K562 (cell line): ENCODE results near the gene PHB1. TPM values are rescaled to one million over a fixed set of nuclear protein-coding genes. Genes with fewer than 3 reads are reported as not detected.

Source experiments
- ARID1B ChIP-seq: fragments of 450-650 bp; IDR thresholded peaks from 2 replicates; pipeline ENCODE4 v1.6.1; 2016; ENCODE audit warnings: antibody characterized with exemption, mild to moderate bottlenecking, inconsistent platforms
- BCL6 ChIP-seq: fragments of 250-450 bp; sonication (Bioruptor Pico); IDR thresholded peaks from 2 replicates; pipeline ENCODE4 v1.4.0; 2020
- BCOR ChIP-seq: fragments of 450-650 bp; IDR thresholded peaks from 2 replicates; pipeline ENCODE4 v1.6.1; 2016
- CC2D1A ChIP-seq: fragments of 450-650 bp; IDR thresholded peaks from 2 replicates; pipeline ENCODE4 v1.6.1; 2017; ENCODE audit warnings: mild to moderate bottlenecking
- CLOCK ChIP-seq: fragments of 250-450 bp; sonication (Bioruptor Pico); IDR thresholded peaks from 2 replicates; pipeline ENCODE4 v1.4.0; 2020; ENCODE audit warnings: mild to moderate bottlenecking, moderate library complexity, borderline replicate concordance
- ERF ChIP-seq: fragments of 450-650 bp; formaldehyde crosslinking; IDR thresholded peaks from 2 replicates; pipeline ENCODE4 v1.4.0; 2020; ENCODE audit warnings: mild to moderate bottlenecking, mixed read lengths
- FOXM1 ChIP-seq, 2 experiments: fragments of 450-650 bp in 1 of 2; sonication (generic) in 1 of 2; formaldehyde crosslinking in 1 of 2; IDR thresholded peaks; 2 replicates each; pipeline versions ENCODE4 v1.6.1 to v1.9.0; 2017 to 2022; ENCODE audit warnings: low read depth in 2 of 2, mild to moderate bottlenecking in 2 of 2, missing genetic modification reagents in 1 of 2, moderate library complexity in 1 of 2
- GABPB1 ChIP-seq: sonication (generic); formaldehyde crosslinking; IDR thresholded peaks from 2 replicates; pipeline ENCODE4 v1.8.0; 2022; ENCODE audit warnings: mild to moderate bottlenecking, missing genetic modification reagents
- HDAC8 ChIP-seq: fragments of 450-650 bp; IDR thresholded peaks from 2 replicates; pipeline ENCODE4 v1.6.1; 2016; ENCODE audit warnings: mild to moderate bottlenecking, missing genetic modification characterization, moderate library complexity, missing compliant biosample characterization
- JUND ChIP-seq, 2 experiments: IDR thresholded peaks; 2 replicates in 1 of 2; 3 replicates in 1 of 2; pipeline ENCODE4 v1.6.1; 2011; ENCODE audit warnings: borderline replicate concordance in 2 of 2, low read depth in 2 of 2, low read length in 2 of 2, improper control_type of control experiment in 1 of 2, missing biosample characterization in 1 of 2, missing genetic modification characterization in 1 of 2, missing genetic modification reagents in 1 of 2
- MAX ChIP-seq: sonication (generic); formaldehyde crosslinking; IDR thresholded peaks from 2 replicates; pipeline ENCODE4 v1.9.0; 2022; ENCODE audit warnings: mild to moderate bottlenecking, missing genetic modification reagents
- MEIS2 ChIP-seq: fragments of 450-650 bp; IDR thresholded peaks from 2 replicates; pipeline ENCODE4 v1.6.1; 2014; ENCODE audit warnings: mild to moderate bottlenecking; ENCODE audit not compliant: partially characterized antibody
- POLR2A ChIP-seq: fragments of 450-650 bp; conservative IDR thresholded peaks from 2 replicates; pipeline ENCODE4 v1.6.1; 2016
- SMARCA4 ChIP-seq: fragments of 450-650 bp; IDR thresholded peaks from 2 replicates; pipeline ENCODE4 v1.6.1; 2016
- VEZF1 ChIP-seq: fragments of 200-800 bp; sonication (Bioruptor generic); IDR thresholded peaks from 2 replicates; pipeline ENCODE4 v1.6.1; 2017; ENCODE audit warnings: missing genetic modification characterization, missing compliant biosample characterization
- YY1 ChIP-seq, 3 experiments: IDR thresholded peaks; 2 replicates each; pipeline ENCODE4 v1.6.1; 2011; ENCODE audit warnings: low read length in 2 of 3, mild to moderate bottlenecking in 2 of 3, moderate library complexity in 2 of 3, borderline replicate concordance in 1 of 3, control low read depth in 1 of 3, low read depth in 1 of 3; ENCODE audit not compliant: insufficient read depth in 3 of 3, insufficient replicate concordance in 2 of 3, control insufficient read depth in 1 of 3, insufficient read length in 1 of 3; ENCODE audit errors: extremely low read depth in 1 of 3
- ZNF592 ChIP-seq: fragments of 450-650 bp; IDR thresholded peaks from 2 replicates; pipeline ENCODE4 v1.6.1; 2017; ENCODE audit warnings: antibody characterized with exemption, mild to moderate bottlenecking
- polyA plus RNA-seq, 8 experiments: library from polyadenylated mRNA; depleted of rRNA in 4 of 8; stranded (reverse) in 5 of 8; unstranded in 3 of 8; fragments of >200 nt; fragmentation: Nextera tagmentation in 2 of 8; fragmentation: Illumina TruSeq in 1 of 8; extraction: Ambion mirVana in 2 of 8; extraction: Trizol in 1 of 8; gene quantifications; 2 replicates each; pipeline versions ENCODE4 v1.2.1 to v1.2.3, GENCODE V29; 2011 to 2014; ENCODE audit warnings: inconsistent platforms in 1 of 8, missing spikeins in 1 of 8
- total RNA-seq, 7 experiments: library from RNA; depleted of rRNA in 6 of 7; stranded (reverse); fragments of >200 nt in 6 of 7; fragmentation: Illumina TruSeq in 2 of 7; extraction: Trizol in 2 of 7; gene quantifications; 2 replicates each; pipeline versions ENCODE4 v1.2.1 to v1.2.3, GENCODE V29; 2011 to 2021; ENCODE audit warnings: low replicate concordance in 1 of 7

PHB1 gene
- total and polyA plus RNA-seq, 9 of the 15 experiments (the other 6 are each of a cell fraction or from before 2014, with no cell fraction given) = 191 to 818 (median 349) TPM

- TF ChIP-seq MAX (CRISPR knock-in tag) (peak; percentile 47; the same call in 1 of the 2 replicates), YY1 (IDR thresholded peaks at IDR 0.05; ENCODE audit: borderline replicate concordance in 1 of 3, control insufficient read depth in 1 of 3, extremely low read depth in 1 of 3, insufficient read depth in 3 of 3, insufficient read length in 1 of 3, insufficient replicate concordance in 2 of 3, low read depth in 1 of 3, low read length in 2 of 3) (peak in 1 of 3 experiments; percentile 57), POLR2A (peak; percentile 43; the same call in 1 of the 2 replicates), GABPB1 (CRISPR knock-in tag) (peak; percentile 78), MEIS2 (peak; percentile 52), CLOCK (CRISPR knock-in tag) (no peak), ARID1B (peak; percentile 15; the same call in 1 of the 2 replicates), ZNF592 (peak; percentile 75), VEZF1 (CRISPR knock-in tag) (peak; percentile 16; the same call in 1 of the 2 replicates), FOXM1 (IDR thresholded peaks at IDR 0.05; ENCODE audit: low read depth) (peak; percentile 98), FOXM1 (CRISPR knock-in tag; IDR thresholded peaks at IDR 0.05; ENCODE audit: low read depth) (peak; percentile 96; the same call in 1 of the 2 replicates), SMARCA4 (no peak), HDAC8 (tag) (0 out of 2 replicates have a peak, but pooled peaks have one; percentile 21), BCOR (no peak), ERF (CRISPR knock-in tag) (0 out of 2 replicates have a peak, but pooled peaks have one; percentile 30), CC2D1A (peak; percentile 30; the same call in 1 of the 2 replicates), JUND (IDR thresholded peaks at IDR 0.05; ENCODE audit: borderline replicate concordance, low read depth, low read length) (no peak), JUND (tag; IDR thresholded peaks at IDR 0.05; ENCODE audit: borderline replicate concordance, low read depth, low read length) (0 out of 3 replicates have a peak, but pooled peaks have one; percentile 46), BCL6 (CRISPR knock-in tag) (no peak)
Observed at GRCh38 chr17:49390548-49391324, 23.9 kb downstream of the PHB1 start (continued).
